ENCODE results near the gene MAPK8IP3.

Gene MAPK8IP3

GRCh38 chr16:1670866-1671265 lies 35.1 kb upstream of the MAPK8IP3 start:
- H3K4me3 ChIP-seq (replicated peaks; ENCODE audit: insufficient read depth, low read length): no peak overlapping the region
- H3K27ac ChIP-seq (replicated peaks): no peak overlapping the region
- no peaks in the 10 kb centered on the region for H3K27me3 ChIP-seq (ENCODE audit: insufficient read depth, poor library complexity, severe bottlenecking)
- no peak for DNase-seq (ENCODE audit: low read depth in 1 of 2, low spot score in 1 of 2)
- TF ChIP-seq CTCF (IDR thresholded peaks at IDR 0.05; ENCODE audit: insufficient read depth, low read length) (no peak), SPI1 (IDR thresholded peaks at IDR 0.05; ENCODE audit: borderline replicate concordance, low read depth) (no peak), GABPA (IDR thresholded peaks at IDR 0.05; ENCODE audit: low read depth) (no peak), POLR2AphosphoS5 (IDR thresholded peaks at IDR 0.05; ENCODE audit: low read depth) (no peak)
- TF ChIP-seq, protein P1, sequence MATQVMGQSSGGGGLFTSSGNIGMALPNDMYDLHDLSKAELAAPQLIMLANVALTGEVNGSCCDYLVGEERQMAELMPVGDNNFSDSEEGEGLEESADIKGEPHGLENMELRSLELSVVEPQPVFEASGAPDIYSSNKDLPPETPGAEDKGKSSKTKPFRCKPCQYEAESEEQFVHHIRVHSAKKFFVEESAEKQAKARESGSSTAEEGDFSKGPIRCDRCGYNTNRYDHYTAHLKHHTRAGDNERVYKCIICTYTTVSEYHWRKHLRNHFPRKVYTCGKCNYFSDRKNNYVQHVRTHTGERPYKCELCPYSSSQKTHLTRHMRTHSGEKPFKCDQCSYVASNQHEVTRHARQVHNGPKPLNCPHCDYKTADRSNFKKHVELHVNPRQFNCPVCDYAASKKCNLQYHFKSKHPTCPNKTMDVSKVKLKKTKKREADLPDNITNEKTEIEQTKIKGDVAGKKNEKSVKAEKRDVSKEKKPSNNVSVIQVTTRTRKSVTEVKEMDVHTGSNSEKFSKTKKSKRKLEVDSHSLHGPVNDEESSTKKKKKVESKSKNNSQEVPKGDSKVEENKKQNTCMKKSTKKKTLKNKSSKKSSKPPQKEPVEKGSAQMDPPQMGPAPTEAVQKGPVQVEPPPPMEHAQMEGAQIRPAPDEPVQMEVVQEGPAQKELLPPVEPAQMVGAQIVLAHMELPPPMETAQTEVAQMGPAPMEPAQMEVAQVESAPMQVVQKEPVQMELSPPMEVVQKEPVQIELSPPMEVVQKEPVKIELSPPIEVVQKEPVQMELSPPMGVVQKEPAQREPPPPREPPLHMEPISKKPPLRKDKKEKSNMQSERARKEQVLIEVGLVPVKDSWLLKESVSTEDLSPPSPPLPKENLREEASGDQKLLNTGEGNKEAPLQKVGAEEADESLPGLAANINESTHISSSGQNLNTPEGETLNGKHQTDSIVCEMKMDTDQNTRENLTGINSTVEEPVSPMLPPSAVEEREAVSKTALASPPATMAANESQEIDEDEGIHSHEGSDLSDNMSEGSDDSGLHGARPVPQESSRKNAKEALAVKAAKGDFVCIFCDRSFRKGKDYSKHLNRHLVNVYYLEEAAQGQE (IDR thresholded peaks at IDR 0.05; ENCODE audit: insufficient replicate concordance, low read depth): no peak

GRCh38 chr16:1673424-1674151 lies 32.4 kb upstream of the MAPK8IP3 start:
- TF ChIP-seq POLR2AphosphoS5 (IDR thresholded peaks at IDR 0.05; ENCODE audit: low read depth) (no peak), CTCF (IDR thresholded peaks at IDR 0.05; ENCODE audit: insufficient read depth, low read length) (no peak), GABPA (IDR thresholded peaks at IDR 0.05; ENCODE audit: low read depth) (no peak), SPI1 (IDR thresholded peaks at IDR 0.05; ENCODE audit: borderline replicate concordance, low read depth) (no peak)
- TF ChIP-seq, protein P1 (IDR thresholded peaks at IDR 0.05; ENCODE audit: insufficient replicate concordance, low read depth): no peak

GRCh38 chr16:1674306-1674705 lies 31.7 kb upstream of the MAPK8IP3 start:
- no peak for DNase-seq (ENCODE audit: low read depth in 1 of 2, low spot score in 1 of 2)
- no peak overlapping the region for H3K27ac ChIP-seq (replicated peaks)
- TF ChIP-seq POLR2AphosphoS5 (IDR thresholded peaks at IDR 0.05; ENCODE audit: low read depth) (no peak), CTCF (IDR thresholded peaks at IDR 0.05; ENCODE audit: insufficient read depth, low read length) (no peak), GABPA (IDR thresholded peaks at IDR 0.05; ENCODE audit: low read depth) (no peak), SPI1 (IDR thresholded peaks at IDR 0.05; ENCODE audit: borderline replicate concordance, low read depth) (no peak)
- TF ChIP-seq, protein P1 (IDR thresholded peaks at IDR 0.05; ENCODE audit: insufficient replicate concordance, low read depth): no peak
- H3K4me3 ChIP-seq (replicated peaks; ENCODE audit: insufficient read depth, low read length): no peak overlapping the region
- no peaks in the 10 kb centered on the region for H3K27me3 ChIP-seq (ENCODE audit: insufficient read depth, poor library complexity, severe bottlenecking)

More at GRCh38 chr16:1673424-1674151, 32.4 kb upstream of the MAPK8IP3 start:
- DNase-seq (ENCODE audit: low read depth in 1 of 2, low spot score in 1 of 2): no peak
- H3K27ac ChIP-seq (replicated peaks): no peak overlapping the region
- H3K27me3 ChIP-seq (ENCODE audit: insufficient read depth, poor library complexity, severe bottlenecking): no peaks in the 10 kb centered on the region
- H3K4me3 ChIP-seq (replicated peaks; ENCODE audit: insufficient read depth, low read length): no peak overlapping the region
